NCI-H2081 (cell line): ENCODE measurements around the gene DEFB132.

Source experiments
- DNase-seq, 2 experiments: peaks; one replicate each; lab custom pipeline; 2025; lab: John Stamatoyannopoulos, UW

DEFB132 gene

GRCh38 chr20:266596-267562 lies 9.4 kb downstream of the DEFB132 start:
- DNase-seq, result peak; percentile 86 to 90

GRCh38 chr20:270517-270916 lies 13.0 kb downstream of the DEFB132 start:
- DNase-seq, result no peak

- DNase-seq, result no peak
These were observed 13.5 kb downstream of the DEFB132 start for GRCh38 chr20:271069-271468.

GRCh38 chr20:271528-271927 lies 14.0 kb downstream of the DEFB132 start:
- no peak for DNase-seq

GRCh38 chr20:272718-273117 lies 15.2 kb downstream of the DEFB132 start:
- no peak for DNase-seq

- no peak for DNase-seq
These were observed 16.4 kb downstream of the DEFB132 start for GRCh38 chr20:273884-274283.

- no peak for DNase-seq
These were observed 18.3 kb downstream of the DEFB132 start for GRCh38 chr20:275791-276190.

GRCh38 chr20:276620-277495 lies 19.3 kb downstream of the DEFB132 start:
- DNase-seq, result no peak

GRCh38 chr20:277496-277781 lies 19.9 kb downstream of the DEFB132 start:
- no peak for DNase-seq

GRCh38 chr20:278181-278580 lies 20.7 kb downstream of the DEFB132 start:
- DNase-seq, result no peak

- no peak for DNase-seq
These were observed 21.4 kb downstream of the DEFB132 start for GRCh38 chr20:278607-279571.

GRCh38 chr20:284172-284571 lies 26.6 kb downstream of the DEFB132 start:
- DNase-seq, result no peak

GRCh38 chr20:286508-286907 lies 29.0 kb downstream of the DEFB132 start:
- no peak for DNase-seq

GRCh38 chr20:288956-289692 lies 31.6 kb downstream of the DEFB132 start:
- no peak for DNase-seq

GRCh38 chr20:289693-290083 lies 32.2 kb downstream of the DEFB132 start:
- DNase-seq, result no peak

- DNase-seq, result peak; percentile 68 to 80
These were observed 32.7 kb downstream of the DEFB132 start, which contains the start of gene C20orf96 for GRCh38 chr20:290084-290831. TSS of gene C20orf96 (minus strand) at chr20:290750. CDS start at chr20:290610, 140 bp downstream.

GRCh38 chr20:294602-295001 lies 37.1 kb downstream of the DEFB132 start:
- no peak for DNase-seq

- no peak for DNase-seq
These were observed 38.3 kb downstream of the DEFB132 start for GRCh38 chr20:295804-296203.

- DNase-seq, result peak; percentile 90 to 91
These were observed 39.8 kb downstream of the DEFB132 start, which contains the start of gene ZCCHC3 for GRCh38 chr20:297098-297924. TSS of gene ZCCHC3 (plus strand) at chr20:297570. CDS start at chr20:297587, 17 bp downstream.
